Measurements from ENCODE around the gene EXPH5. TPM values are rescaled to one million over a fixed set of nuclear protein-coding genes. Genes with fewer than 3 reads are reported as not detected.

Gene EXPH5
- total RNA-seq, 2 experiments from 2014 or later, result 2.0 to 2.4 TPM

GRCh38 chr11:108558222-108558621 lies 35.3 kb downstream of the EXPH5 start:
- CTCF ChIA-PET, result interaction anchor here (1.1 to 1.4 kb wide), 3 partner anchors 21 to 90 kb away, joined by 3 to 5 read pairs (median 3); no protein-coding TSS in a partner anchor
- H3K4me3 Mint-ChIP-seq, result no peak overlapping the region
- no peaks in the 10 kb centered on the region for H3K9me3 Mint-ChIP-seq (ENCODE audit: low read depth)
- DNase-seq, result no peak
- intact Hi-C loops (cut with DNase I, micrococcal nuclease), result no loop called here
- peaks cover 21% of the 10 kb centered on the region for H3K4me1 Mint-ChIP-seq
- H3K36me3 Mint-ChIP-seq (ENCODE audit: low read depth), result no peaks in the 10 kb centered on the region
- no peak for ATAC-seq
- POLR2A ChIA-PET, result interaction anchor here (0.6 kb wide), 1 partner anchor 420 kb away, joined by 4 read pairs; no protein-coding TSS in a partner anchor
- H3K27me3 Mint-ChIP-seq, result no peaks in the 10 kb centered on the region
- H3K27ac Mint-ChIP-seq, result no peak overlapping the region

- no peaks in the 10 kb centered on the region for H3K9me3 Mint-ChIP-seq (ENCODE audit: low read depth)
- no peak for ATAC-seq
- H3K27ac Mint-ChIP-seq, result no peak overlapping the region
- no peak overlapping the region for H3K4me3 Mint-ChIP-seq
- no peak for DNase-seq
- no peaks in the 10 kb centered on the region for H3K27me3 Mint-ChIP-seq
- ChIA-PET CTCF (no interaction called here), POLR2A (no interaction called here)
- H3K4me1 Mint-ChIP-seq, result peaks cover 21% of the 10 kb centered on the region
- no peaks in the 10 kb centered on the region for H3K36me3 Mint-ChIP-seq (ENCODE audit: low read depth)
- intact Hi-C loops (cut with DNase I, micrococcal nuclease), result no loop called here
These were observed 37.5 kb downstream of the EXPH5 start for GRCh38 chr11:108556019-108556418.

GRCh38 chr11:108551651-108552462 lies 41.7 kb downstream of the EXPH5 start:
- intact Hi-C loops (cut with DNase I, micrococcal nuclease), result no loop called here
- POLR2A ChIA-PET, result no interaction called here
- H3K36me3 Mint-ChIP-seq (ENCODE audit: low read depth), result no peaks in the 10 kb centered on the region
- CTCF ChIA-PET, result interaction anchor here (1.5 to 1.7 kb wide), 2 partner anchors 11 to 45 kb away, joined by 4 to 5 read pairs; no protein-coding TSS in a partner anchor
- no peak overlapping the region for H3K4me3 Mint-ChIP-seq
- H3K27ac Mint-ChIP-seq, result no peak overlapping the region
- ATAC-seq (no peak), DNase-seq (no peak)
- no peaks in the 10 kb centered on the region for H3K9me3 Mint-ChIP-seq (ENCODE audit: low read depth)
- H3K27me3 Mint-ChIP-seq, result no peaks in the 10 kb centered on the region
- H3K4me1 Mint-ChIP-seq, result no peaks in the 10 kb centered on the region

- H3K27ac Mint-ChIP-seq, result no peak overlapping the region
- no peaks in the 10 kb centered on the region for H3K27me3 Mint-ChIP-seq
- H3K9me3 Mint-ChIP-seq (ENCODE audit: low read depth), result no peaks in the 10 kb centered on the region
- no peaks in the 10 kb centered on the region for H3K36me3 Mint-ChIP-seq (ENCODE audit: low read depth)
- H3K4me3 Mint-ChIP-seq, result no peak overlapping the region
- DNase-seq (no peak), ATAC-seq (no peak)
- POLR2A ChIA-PET, result no interaction called here
- CTCF ChIA-PET, result interaction anchor here (0.9 to 1.5 kb wide), 3 partner anchors 11 to 16 kb away, joined by 3 to 4 read pairs (median 4); no protein-coding TSS in a partner anchor
- intact Hi-C loops (cut with DNase I, micrococcal nuclease), result no loop called here
- H3K4me1 Mint-ChIP-seq, result no peaks in the 10 kb centered on the region
These were observed 44.2 kb downstream of the EXPH5 start for GRCh38 chr11:108549319-108549885.

GRCh38 chr11:108545909-108546501 lies 47.6 kb downstream of the EXPH5 start:
- ChIA-PET CTCF (no interaction called here), POLR2A (no interaction called here)
- intact Hi-C loops (cut with DNase I, micrococcal nuclease), result no loop called here

GRCh38 chr11:108543316-108543964 lies 50.1 kb downstream of the EXPH5 start:
- no peaks in the 10 kb centered on the region for H3K9me3 Mint-ChIP-seq (ENCODE audit: low read depth)
- ATAC-seq, result no peak
- no peak for DNase-seq
- POLR2A ChIA-PET, result no interaction called here
- intact Hi-C loops (cut with DNase I, micrococcal nuclease), result no loop called here
- no peaks in the 10 kb centered on the region for H3K27me3 Mint-ChIP-seq
- no peaks in the 10 kb centered on the region for H3K4me1 Mint-ChIP-seq
- H3K4me3 Mint-ChIP-seq, result no peak overlapping the region
- CTCF ChIA-PET, result interaction anchor here (0.8 kb wide), 1 partner anchor 18 kb away, joined by 3 read pairs; no protein-coding TSS in a partner anchor
- no peak overlapping the region for H3K27ac Mint-ChIP-seq
- H3K36me3 Mint-ChIP-seq (ENCODE audit: low read depth), result no peaks in the 10 kb centered on the region

More at GRCh38 chr11:108545909-108546501, 47.6 kb downstream of the EXPH5 start:
- H3K4me3 Mint-ChIP-seq, result no peak overlapping the region
- DNase-seq (no peak), ATAC-seq (no peak)
- no peaks in the 10 kb centered on the region for H3K27me3 Mint-ChIP-seq
- H3K4me1 Mint-ChIP-seq, result no peaks in the 10 kb centered on the region
- no peaks in the 10 kb centered on the region for H3K9me3 Mint-ChIP-seq (ENCODE audit: low read depth)
- H3K27ac Mint-ChIP-seq, result no peak overlapping the region
- no peaks in the 10 kb centered on the region for H3K36me3 Mint-ChIP-seq (ENCODE audit: low read depth)

GRCh38 chr11:108541531-108541930 lies 52.0 kb downstream of the EXPH5 start:
- intact Hi-C loops (cut with DNase I, micrococcal nuclease), result no loop called here
- no peaks in the 10 kb centered on the region for H3K9me3 Mint-ChIP-seq (ENCODE audit: low read depth)

GRCh38 chr11:108538502-108538901 lies 55.1 kb downstream of the EXPH5 start:
- intact Hi-C loops (cut with DNase I, micrococcal nuclease), result no loop called here
- no peaks in the 10 kb centered on the region for H3K27me3 Mint-ChIP-seq
- DNase-seq (no peak), ATAC-seq (no peak)
- ChIA-PET POLR2A (no interaction called here), CTCF (interaction anchor here (0.7 kb wide), 1 partner anchor 582 kb away, joined by 3 read pairs; no protein-coding TSS in a partner anchor)
- H3K4me3 Mint-ChIP-seq, result no peak overlapping the region
- no peak overlapping the region for H3K27ac Mint-ChIP-seq
- H3K36me3 Mint-ChIP-seq (ENCODE audit: low read depth), result no peaks in the 10 kb centered on the region
- no peaks in the 10 kb centered on the region for H3K9me3 Mint-ChIP-seq (ENCODE audit: low read depth)
- peaks cover 3% of the 10 kb centered on the region for H3K4me1 Mint-ChIP-seq

More at GRCh38 chr11:108541531-108541930, 52.0 kb downstream of the EXPH5 start:
- no peak overlapping the region for H3K27ac Mint-ChIP-seq
- CTCF ChIA-PET, result no interaction called here
- no peaks in the 10 kb centered on the region for H3K27me3 Mint-ChIP-seq
- peaks cover 3% of the 10 kb centered on the region for H3K4me1 Mint-ChIP-seq
- no peak overlapping the region for H3K4me3 Mint-ChIP-seq
- no peak for ATAC-seq
- POLR2A ChIA-PET, result no interaction called here
- H3K36me3 Mint-ChIP-seq (ENCODE audit: low read depth), result no peaks in the 10 kb centered on the region
- DNase-seq, result no peak

- no peak overlapping the region for H3K27ac Mint-ChIP-seq
- POLR2A ChIA-PET, result no interaction called here
- DNase-seq (peak; percentile 6), ATAC-seq (no peak)
- H3K4me3 Mint-ChIP-seq, result no peak overlapping the region
- H3K27me3 Mint-ChIP-seq, result no peaks in the 10 kb centered on the region
- CTCF ChIA-PET, result interaction anchor here (0.7 to 1.2 kb wide), 2 partner anchors 20 to 582 kb away, joined by 3 read pairs; no protein-coding TSS in a partner anchor
- intact Hi-C loops (cut with DNase I, micrococcal nuclease), result no loop called here
- H3K36me3 Mint-ChIP-seq (ENCODE audit: low read depth), result no peaks in the 10 kb centered on the region
- H3K9me3 Mint-ChIP-seq (ENCODE audit: low read depth), result no peaks in the 10 kb centered on the region
- peaks cover 3% of the 10 kb centered on the region for H3K4me1 Mint-ChIP-seq
These were observed 55.5 kb downstream of the EXPH5 start for GRCh38 chr11:108538022-108538424.

- Mint-ChIP-seq H3K4me3 (no peak overlapping the region), H3K9me3 (ENCODE audit: low read depth) (no peaks in the 10 kb centered on the region), H3K4me1 (peaks cover 3% of the 10 kb centered on the region), H3K27me3 (no peaks in the 10 kb centered on the region), H3K36me3 (ENCODE audit: low read depth) (no peaks in the 10 kb centered on the region), H3K27ac (no peak overlapping the region)
- DNase-seq (no peak), ATAC-seq (no peak)
- ChIA-PET POLR2A (no interaction called here), CTCF (no interaction called here)
- intact Hi-C loops (cut with DNase I, micrococcal nuclease), result no loop called here
These were observed 56.8 kb downstream of the EXPH5 start for GRCh38 chr11:108536783-108537182.

- Mint-ChIP-seq H3K4me3 (no peak overlapping the region), H3K9me3 (ENCODE audit: low read depth) (no peaks in the 10 kb centered on the region), H3K4me1 (peaks cover 5% of the 10 kb centered on the region), H3K27ac (no peak overlapping the region), H3K36me3 (ENCODE audit: low read depth) (no peaks in the 10 kb centered on the region), H3K27me3 (no peaks in the 10 kb centered on the region)
- DNase-seq, result no peak
- POLR2A ChIA-PET, result no interaction called here
- ATAC-seq, result no peak
- intact Hi-C loops (cut with DNase I, micrococcal nuclease), result no loop called here
- CTCF ChIA-PET, result interaction anchor here (1.1 to 1.2 kb wide), 2 partner anchors 14 to 424 kb away, joined by 3 to 4 read pairs; no protein-coding TSS in a partner anchor
These were observed 58.1 kb downstream of the EXPH5 start for GRCh38 chr11:108535384-108535955.
